Liver (tissue), 9 donors: ENCODE data around the gene GPR107. TPM values are rescaled to one million over a fixed set of nuclear protein-coding genes. Genes with fewer than 3 reads are reported as not detected.

Experiments
- DNase-seq: peaks from one replicate; pipeline ENCODE4 v3.0.0-alpha.2; 2017; ENCODE audit warnings: low spot score
- H3K27ac ChIP-seq, 2 donors: one replicate each; pipeline ENCODE4 v1.7.0; 2013; ENCODE audit warnings: inconsistent platforms in 2 of 2, low read length in 2 of 2, control low read depth in 1 of 2, low read depth in 1 of 2, mild to moderate bottlenecking in 1 of 2
- H3K27me3 ChIP-seq, 4 donors: one replicate each; pipeline versions ENCODE4 v1.6.1 to v1.7.0; 2013; ENCODE audit warnings: low read length in 3 of 4, inconsistent platforms in 1 of 4, mild to moderate bottlenecking in 1 of 4, moderate library complexity in 1 of 4; ENCODE audit not compliant: control insufficient read depth in 4 of 4, insufficient read depth in 4 of 4
- H3K36me3 ChIP-seq, 4 donors: one replicate each; pipeline versions ENCODE4 v1.6.1 to v1.7.0; 2013; ENCODE audit warnings: low read length in 3 of 4, mild to moderate bottlenecking in 3 of 4, low read depth in 1 of 4, moderate library complexity in 1 of 4; ENCODE audit not compliant: control insufficient read depth in 4 of 4, insufficient read depth in 3 of 4
- H3K4me1 ChIP-seq, 4 donors: one replicate each; pipeline versions ENCODE4 v1.6.1 to v1.7.0; 2013; ENCODE audit warnings: low read length in 3 of 4, mild to moderate bottlenecking in 3 of 4, moderate library complexity in 1 of 4; ENCODE audit not compliant: control insufficient read depth in 4 of 4, insufficient read depth in 4 of 4
- H3K4me3 ChIP-seq, 3 donors: one replicate each; pipeline versions ENCODE4 v1.6.1 to v1.7.0; 2013; ENCODE audit warnings: low read length in 3 of 3, control low read depth in 1 of 3, low read depth in 1 of 3, mild to moderate bottlenecking in 1 of 3
- H3K9ac ChIP-seq, 2 donors: one replicate each; pipeline ENCODE4 v1.7.0; 2013; ENCODE audit warnings: low read length in 2 of 2, mild to moderate bottlenecking in 2 of 2, moderate library complexity in 2 of 2, control low read depth in 1 of 2, low read depth in 1 of 2
- H3K9me3 ChIP-seq, 4 donors: one replicate each; pipeline versions ENCODE4 v1.6.1 to v1.7.0; 2013; ENCODE audit warnings: low read length in 3 of 4; ENCODE audit not compliant: control insufficient read depth in 4 of 4
- EGR1 ChIP-seq, 2 donors: IDR thresholded peaks; 2 replicates each; pipeline ENCODE4 v1.6.1; 2016 to 2018; ENCODE audit warnings: antibody characterized with exemption in 2 of 2, low read depth in 2 of 2
- FOXA2 ChIP-seq: IDR thresholded peaks from 2 replicates; pipeline ENCODE4 v1.6.1; 2016; ENCODE audit warnings: antibody characterized with exemption
- GABPA ChIP-seq, 2 donors: IDR thresholded peaks in 1 of 2; conservative IDR thresholded peaks in 1 of 2; 2 replicates each; pipeline ENCODE4 v1.6.1; 2016; ENCODE audit warnings: antibody characterized with exemption in 2 of 2, mild to moderate bottlenecking in 1 of 2, moderate library complexity in 1 of 2
- HNF4A ChIP-seq, 2 donors: conservative IDR thresholded peaks; 2 replicates each; pipeline ENCODE4 v1.6.1; 2016; ENCODE audit warnings: antibody characterized with exemption in 2 of 2, mild to moderate bottlenecking in 2 of 2
- JUND ChIP-seq, 2 donors: IDR thresholded peaks; 2 replicates each; pipeline ENCODE4 v1.6.1; 2016; ENCODE audit warnings: antibody characterized with exemption in 2 of 2
- RAD21 ChIP-seq, 2 donors: IDR thresholded peaks; 2 replicates each; pipeline ENCODE4 v1.6.1; 2016; ENCODE audit warnings: antibody characterized with exemption in 2 of 2, mild to moderate bottlenecking in 2 of 2
- RXRA ChIP-seq, 2 donors: IDR thresholded peaks; 2 replicates each; pipeline ENCODE4 v1.6.1; 2017 to 2018; ENCODE audit warnings: antibody characterized with exemption in 2 of 2, mild to moderate bottlenecking in 1 of 2
- SP1 ChIP-seq: IDR thresholded peaks from 2 replicates; pipeline ENCODE4 v1.6.1; 2018; ENCODE audit warnings: antibody characterized with exemption, mild to moderate bottlenecking
- TAF1 ChIP-seq: conservative IDR thresholded peaks from 2 replicates; pipeline ENCODE4 v1.6.1; 2016; ENCODE audit warnings: antibody characterized with exemption, mild to moderate bottlenecking
- YY1 ChIP-seq: IDR thresholded peaks from 2 replicates; pipeline ENCODE4 v1.6.1; 2016; ENCODE audit warnings: antibody characterized with exemption, mild to moderate bottlenecking
- WGBS: extraction: QIAGEN DNeasy Blood & Tissue Kit; methylation state at CpG from one replicate; pipeline ENCODE4 v1.1.7; 2013; 5-methylcytosine and 5-hydroxymethylcytosine counted together
- polyA plus RNA-seq, 2 donors: library from polyadenylated mRNA; stranded (reverse) in 1 of 2; unstranded in 1 of 2; fragments of 200-250 nt in 1 of 2; fragments of >200 nt in 1 of 2; fragmentation: Nextera tagmentation in 1 of 2; extraction: Ambion mirVana in 1 of 2; gene quantifications; one replicate each; pipeline versions ENCODE4 v1.2.1 to v1.2.3, GENCODE V29; 2013 to 2015
- total RNA-seq, 2 donors: library from RNA; depleted of rRNA; stranded (reverse); fragments of >200 nt; gene quantifications; one replicate each; pipeline ENCODE4 v1.2.3, GENCODE V29; 2014
- TF ChIP-seq, protein P1 (sequence below): IDR thresholded peaks from 2 replicates; pipeline ENCODE4 v1.6.1; 2016; ENCODE audit warnings: antibody characterized with exemption
- TF ChIP-seq, protein P2 (sequence below): IDR thresholded peaks from 2 replicates; pipeline ENCODE4 v1.6.1; 2016; ENCODE audit warnings: antibody characterized with exemption, mild to moderate bottlenecking
- TF ChIP-seq, protein P3 (sequence below): fragments of 150-350 bp; IDR thresholded peaks from 2 replicates; pipeline ENCODE4 v1.5.1; 2017; ENCODE audit warnings: improper control_type of control experiment, low read depth, low read length; ENCODE audit not compliant: missing input control
- donor health status: healthy.
- donor health status: healthy.
- donor health status: healthy.
- donor health status: healthy.
- donor health status: healthy.

The GPR107 gene
- total and polyA plus RNA-seq, 4 donors: 3.8 to 17.2 (median 11.4) TPM

DNA sequence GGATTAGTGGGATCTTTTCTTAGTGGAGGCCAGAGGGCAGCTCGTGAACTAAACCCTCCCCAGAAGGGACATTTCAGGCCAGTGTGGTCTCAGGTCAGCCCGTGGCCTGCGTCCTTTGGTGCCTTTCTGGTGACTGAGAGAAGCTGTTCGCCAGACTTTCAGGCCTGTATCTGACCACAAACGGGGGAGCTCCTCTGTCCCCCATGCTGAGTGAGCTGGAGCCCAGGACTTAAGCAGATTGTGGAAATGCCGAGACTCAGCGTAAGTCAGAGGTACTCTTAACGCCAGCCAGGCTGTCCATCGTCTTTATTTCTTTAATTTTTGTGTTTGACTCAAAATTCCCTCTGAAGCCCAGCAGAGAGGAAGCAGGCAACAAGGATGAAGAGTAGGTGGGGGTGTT is 63.7 kb downstream of the GPR107 start:
- no peaks in the 10 kb centered on the region for H3K9me3 ChIP-seq
- H3K36me3 ChIP-seq: peaks cover 5 to 26% (median 9%) of the 10 kb centered on the region in 4 donors
- no peak for TF ChIP-seq RXRA (IDR thresholded peaks at IDR 0.05)
- 95% methylated on average over 9 of the region's 9 CpGs for WGBS
- H3K4me3 ChIP-seq: no peak overlapping the region
- H3K4me1 ChIP-seq: no peaks in the 10 kb centered on the region
- H3K27me3 ChIP-seq: no peaks in the 10 kb centered on the region
- DNase-seq: no peak
- H3K27ac ChIP-seq: no peak overlapping the region
- H3K9ac ChIP-seq: no peak overlapping the region

DNA sequence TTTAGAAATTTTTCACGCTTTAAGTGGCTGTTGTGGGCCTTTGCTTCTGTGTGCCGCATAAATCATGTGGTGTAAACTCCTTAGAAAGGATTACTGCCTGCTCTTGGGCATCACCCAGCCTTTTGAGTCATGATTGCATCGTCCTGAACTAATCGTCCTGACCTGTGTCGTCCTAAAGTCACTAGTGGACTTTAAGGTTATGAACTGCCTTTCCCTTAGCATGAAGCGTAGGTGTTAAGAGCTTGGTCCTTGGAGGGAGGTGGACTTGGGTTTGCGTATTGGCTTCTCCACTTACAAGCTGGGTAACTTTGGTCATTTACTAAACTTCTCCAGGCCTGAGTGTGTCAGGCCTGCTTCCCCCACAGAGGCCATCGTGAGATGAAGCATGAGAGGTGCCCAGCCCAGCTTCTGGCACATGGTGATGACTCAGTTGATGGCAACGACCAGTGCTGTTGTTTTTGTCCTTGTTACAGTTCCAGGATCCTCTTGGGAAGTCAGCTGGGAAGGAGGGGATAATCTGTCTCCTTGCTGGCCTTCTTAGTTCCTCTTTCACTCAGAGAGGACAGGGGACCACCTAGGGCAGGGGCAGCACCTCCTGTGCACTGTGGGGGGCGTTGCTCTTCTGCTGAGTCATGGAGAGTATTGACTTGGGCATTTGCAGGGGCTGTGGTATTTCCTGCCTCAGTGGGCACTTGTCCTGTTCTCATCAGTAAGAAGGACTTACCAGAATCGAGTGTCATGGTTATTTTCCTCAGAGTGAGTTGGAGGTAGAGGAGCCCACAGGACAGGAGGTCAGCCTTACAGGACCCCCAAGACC is 64.3 kb downstream of the GPR107 start:
- no peak overlapping the region for H3K9ac ChIP-seq
- H3K27me3 ChIP-seq: no peaks in the 10 kb centered on the region
- 79% methylated on average over 11 of the region's 11 CpGs for WGBS
- H3K36me3 ChIP-seq: peaks cover 5 to 29% (median 9%) of the 10 kb centered on the region in 4 donors
- H3K27ac ChIP-seq: no peak overlapping the region
- H3K4me1 ChIP-seq: no peaks in the 10 kb centered on the region
- H3K4me3 ChIP-seq: no peak overlapping the region
- DNase-seq: no peak
- H3K9me3 ChIP-seq: no peaks in the 10 kb centered on the region
- no peak for TF ChIP-seq YY1
- TF ChIP-seq, protein P1, sequence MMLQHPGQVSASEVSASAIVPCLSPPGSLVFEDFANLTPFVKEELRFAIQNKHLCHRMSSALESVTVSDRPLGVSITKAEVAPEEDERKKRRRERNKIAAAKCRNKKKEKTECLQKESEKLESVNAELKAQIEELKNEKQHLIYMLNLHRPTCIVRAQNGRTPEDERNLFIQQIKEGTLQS: no peak
- no peak for TF ChIP-seq HNF4A (conservative IDR thresholded peaks at IDR 0.05)

DNA sequence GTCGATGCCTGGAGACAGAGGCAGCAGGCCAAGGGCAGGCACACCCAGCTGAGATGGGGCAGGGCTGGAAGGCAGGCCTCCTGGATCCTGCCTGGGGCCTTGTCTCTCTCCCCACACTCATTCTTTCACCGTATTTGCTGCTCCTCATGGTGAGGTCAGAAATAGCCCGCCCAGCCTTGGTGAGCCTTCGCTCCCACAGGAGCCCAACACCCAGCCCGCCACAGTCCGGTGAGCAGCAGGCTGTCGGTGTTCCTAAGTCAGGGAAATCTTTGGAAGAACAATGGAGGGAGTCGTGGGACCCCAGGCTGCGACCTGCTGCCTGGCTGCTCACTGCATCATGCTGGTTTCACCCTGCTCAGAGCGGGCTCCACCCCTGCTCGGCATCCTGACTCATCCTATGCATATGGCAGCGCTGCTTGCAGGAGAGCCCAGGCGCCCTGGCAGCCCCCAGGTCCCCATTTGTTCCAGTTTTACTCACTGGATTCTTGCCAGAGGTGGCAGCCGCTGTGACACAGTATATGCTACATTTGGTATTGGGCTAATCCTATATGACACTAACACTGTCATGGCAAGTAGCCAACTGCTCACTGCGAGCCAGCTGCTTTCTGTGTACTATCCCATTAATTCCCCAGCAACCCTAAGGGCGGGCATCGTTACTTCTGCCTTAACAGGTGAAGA is 65.3 kb downstream of the GPR107 start:
- no peaks in the 10 kb centered on the region for H3K4me1 ChIP-seq
- no peaks in the 10 kb centered on the region for H3K9me3 ChIP-seq
- TF ChIP-seq RAD21 (IDR thresholded peaks at IDR 0.05): no peak
- 94% methylated on average over 17 of the region's 17 CpGs for WGBS
- no peak overlapping the region for H3K4me3 ChIP-seq
- no peaks in the 10 kb centered on the region for H3K27me3 ChIP-seq
- no peak overlapping the region for H3K9ac ChIP-seq
- no peak for DNase-seq
- peaks cover 5 to 32% (median 10%) of the 10 kb centered on the region in 4 donors for H3K36me3 ChIP-seq
- H3K27ac ChIP-seq: no peak overlapping the region

DNA sequence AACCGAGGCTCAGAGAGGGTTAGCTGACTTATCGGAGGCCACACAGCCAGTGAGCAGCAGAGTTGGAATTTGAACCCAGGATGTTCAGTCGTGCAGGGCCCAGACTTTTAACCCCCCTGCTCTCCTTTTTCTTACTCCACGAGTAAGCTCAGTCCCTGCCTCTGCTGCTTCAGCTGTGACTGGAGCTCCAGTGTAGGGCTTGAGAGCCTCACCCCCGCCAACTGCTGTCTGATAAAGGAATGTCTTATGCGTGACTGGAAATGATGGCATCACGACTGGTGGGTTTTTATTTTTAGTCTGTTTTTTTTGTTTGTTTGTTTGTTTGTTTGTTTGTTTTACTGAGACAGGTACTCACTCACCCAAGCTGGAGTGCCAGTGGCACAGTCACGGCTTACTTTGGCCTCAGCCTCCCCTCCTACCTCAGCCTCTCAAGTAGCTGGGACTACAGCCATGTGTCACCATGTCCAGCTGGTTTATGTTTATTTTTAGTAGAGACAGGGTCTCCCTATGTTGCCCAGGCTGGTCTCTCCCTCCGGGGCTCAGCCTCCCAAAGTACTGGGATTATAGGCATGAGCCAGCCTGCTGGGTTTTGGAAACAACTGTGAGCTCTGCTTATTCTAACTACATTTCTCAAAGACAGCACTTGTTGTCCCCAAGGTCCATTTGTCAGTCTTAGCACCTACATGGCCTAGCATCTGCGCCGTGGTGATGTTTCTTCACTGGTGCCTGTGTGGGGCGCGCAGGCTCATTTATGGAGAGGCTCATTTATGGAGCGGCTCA is 66.0 kb downstream of the GPR107 start:
- no peak overlapping the region for H3K9ac ChIP-seq
- 90% methylated on average over 14 of the region's 14 CpGs for WGBS
- DNase-seq: no peak
- H3K4me1 ChIP-seq: no peaks in the 10 kb centered on the region
- no peaks in the 10 kb centered on the region for H3K9me3 ChIP-seq
- H3K36me3 ChIP-seq: peaks cover 5 to 35% (median 10%) of the 10 kb centered on the region in 4 donors
- H3K27ac ChIP-seq: no peak overlapping the region
- no peak overlapping the region for H3K4me3 ChIP-seq
- H3K27me3 ChIP-seq: no peaks in the 10 kb centered on the region
- TF ChIP-seq RAD21 (IDR thresholded peaks at IDR 0.05) (no peak), EGR1 (IDR thresholded peaks at IDR 0.05; ENCODE audit: low read depth in 2 of 2) (no peak), TAF1 (no peak), SP1 (no peak), YY1 (no peak), FOXA2 (no peak), GABPA (IDR thresholded peaks at IDR 0.05 in 1 of 2, conservative IDR thresholded peaks at IDR 0.05 in 1 of 2) (no peak), HNF4A (conservative IDR thresholded peaks at IDR 0.05) (no peak), JUND (IDR thresholded peaks at IDR 0.05) (no peak)
- TF ChIP-seq, protein P1: no peak
- TF ChIP-seq, protein P2, sequence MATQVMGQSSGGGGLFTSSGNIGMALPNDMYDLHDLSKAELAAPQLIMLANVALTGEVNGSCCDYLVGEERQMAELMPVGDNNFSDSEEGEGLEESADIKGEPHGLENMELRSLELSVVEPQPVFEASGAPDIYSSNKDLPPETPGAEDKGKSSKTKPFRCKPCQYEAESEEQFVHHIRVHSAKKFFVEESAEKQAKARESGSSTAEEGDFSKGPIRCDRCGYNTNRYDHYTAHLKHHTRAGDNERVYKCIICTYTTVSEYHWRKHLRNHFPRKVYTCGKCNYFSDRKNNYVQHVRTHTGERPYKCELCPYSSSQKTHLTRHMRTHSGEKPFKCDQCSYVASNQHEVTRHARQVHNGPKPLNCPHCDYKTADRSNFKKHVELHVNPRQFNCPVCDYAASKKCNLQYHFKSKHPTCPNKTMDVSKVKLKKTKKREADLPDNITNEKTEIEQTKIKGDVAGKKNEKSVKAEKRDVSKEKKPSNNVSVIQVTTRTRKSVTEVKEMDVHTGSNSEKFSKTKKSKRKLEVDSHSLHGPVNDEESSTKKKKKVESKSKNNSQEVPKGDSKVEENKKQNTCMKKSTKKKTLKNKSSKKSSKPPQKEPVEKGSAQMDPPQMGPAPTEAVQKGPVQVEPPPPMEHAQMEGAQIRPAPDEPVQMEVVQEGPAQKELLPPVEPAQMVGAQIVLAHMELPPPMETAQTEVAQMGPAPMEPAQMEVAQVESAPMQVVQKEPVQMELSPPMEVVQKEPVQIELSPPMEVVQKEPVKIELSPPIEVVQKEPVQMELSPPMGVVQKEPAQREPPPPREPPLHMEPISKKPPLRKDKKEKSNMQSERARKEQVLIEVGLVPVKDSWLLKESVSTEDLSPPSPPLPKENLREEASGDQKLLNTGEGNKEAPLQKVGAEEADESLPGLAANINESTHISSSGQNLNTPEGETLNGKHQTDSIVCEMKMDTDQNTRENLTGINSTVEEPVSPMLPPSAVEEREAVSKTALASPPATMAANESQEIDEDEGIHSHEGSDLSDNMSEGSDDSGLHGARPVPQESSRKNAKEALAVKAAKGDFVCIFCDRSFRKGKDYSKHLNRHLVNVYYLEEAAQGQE: no peak
- TF ChIP-seq, protein P3, sequence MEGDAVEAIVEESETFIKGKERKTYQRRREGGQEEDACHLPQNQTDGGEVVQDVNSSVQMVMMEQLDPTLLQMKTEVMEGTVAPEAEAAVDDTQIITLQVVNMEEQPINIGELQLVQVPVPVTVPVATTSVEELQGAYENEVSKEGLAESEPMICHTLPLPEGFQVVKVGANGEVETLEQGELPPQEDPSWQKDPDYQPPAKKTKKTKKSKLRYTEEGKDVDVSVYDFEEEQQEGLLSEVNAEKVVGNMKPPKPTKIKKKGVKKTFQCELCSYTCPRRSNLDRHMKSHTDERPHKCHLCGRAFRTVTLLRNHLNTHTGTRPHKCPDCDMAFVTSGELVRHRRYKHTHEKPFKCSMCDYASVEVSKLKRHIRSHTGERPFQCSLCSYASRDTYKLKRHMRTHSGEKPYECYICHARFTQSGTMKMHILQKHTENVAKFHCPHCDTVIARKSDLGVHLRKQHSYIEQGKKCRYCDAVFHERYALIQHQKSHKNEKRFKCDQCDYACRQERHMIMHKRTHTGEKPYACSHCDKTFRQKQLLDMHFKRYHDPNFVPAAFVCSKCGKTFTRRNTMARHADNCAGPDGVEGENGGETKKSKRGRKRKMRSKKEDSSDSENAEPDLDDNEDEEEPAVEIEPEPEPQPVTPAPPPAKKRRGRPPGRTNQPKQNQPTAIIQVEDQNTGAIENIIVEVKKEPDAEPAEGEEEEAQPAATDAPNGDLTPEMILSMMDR: no peak
